ENCODE data around the gene ZSWIM7.

DNA sequence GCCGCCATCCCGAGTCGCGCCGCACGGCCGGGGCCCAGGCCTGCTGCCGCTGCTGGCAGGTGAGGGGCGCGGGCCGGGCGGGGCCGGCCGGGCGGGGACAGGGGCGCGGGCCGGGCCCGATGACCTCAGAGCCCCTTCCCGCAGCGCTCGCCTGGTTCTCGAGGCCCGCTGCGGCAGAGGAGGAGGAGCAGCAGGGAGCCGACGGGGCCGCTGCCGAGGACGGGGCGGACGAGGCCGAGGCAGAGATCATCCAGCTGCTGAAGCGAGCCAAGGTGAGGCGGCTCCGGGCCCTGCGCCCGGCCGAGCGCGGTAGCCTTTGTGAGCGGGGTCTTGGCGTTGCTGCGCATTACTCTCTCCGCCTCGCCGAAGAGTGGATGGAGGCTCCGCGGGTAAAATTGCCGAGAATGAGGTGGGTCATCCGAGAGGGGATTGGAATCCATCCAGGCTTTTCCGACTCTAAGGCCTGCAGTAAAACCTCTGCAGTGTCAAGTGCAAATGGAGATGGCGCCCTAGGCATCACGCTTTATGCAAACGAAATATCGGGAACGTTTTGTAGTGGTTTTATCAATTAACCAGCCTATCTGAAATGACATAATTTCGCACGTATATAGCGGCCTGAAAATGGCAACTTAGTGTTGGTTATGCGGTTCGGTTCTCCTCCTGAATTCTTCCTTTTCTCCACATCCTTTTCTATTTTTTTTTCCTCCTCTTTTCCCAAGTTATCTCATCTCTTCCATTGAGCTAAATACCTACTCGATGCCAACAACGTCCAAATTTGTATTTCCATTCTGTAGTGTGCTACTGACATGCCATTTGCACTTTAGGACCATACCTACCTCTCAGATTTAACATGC is 697 bp upstream of the ZSWIM7 start:
- no peak for TF ChIP-seq POLR2A (IDR thresholded peaks at IDR 0.05)
- TF ChIP-seq, protein P1, sequence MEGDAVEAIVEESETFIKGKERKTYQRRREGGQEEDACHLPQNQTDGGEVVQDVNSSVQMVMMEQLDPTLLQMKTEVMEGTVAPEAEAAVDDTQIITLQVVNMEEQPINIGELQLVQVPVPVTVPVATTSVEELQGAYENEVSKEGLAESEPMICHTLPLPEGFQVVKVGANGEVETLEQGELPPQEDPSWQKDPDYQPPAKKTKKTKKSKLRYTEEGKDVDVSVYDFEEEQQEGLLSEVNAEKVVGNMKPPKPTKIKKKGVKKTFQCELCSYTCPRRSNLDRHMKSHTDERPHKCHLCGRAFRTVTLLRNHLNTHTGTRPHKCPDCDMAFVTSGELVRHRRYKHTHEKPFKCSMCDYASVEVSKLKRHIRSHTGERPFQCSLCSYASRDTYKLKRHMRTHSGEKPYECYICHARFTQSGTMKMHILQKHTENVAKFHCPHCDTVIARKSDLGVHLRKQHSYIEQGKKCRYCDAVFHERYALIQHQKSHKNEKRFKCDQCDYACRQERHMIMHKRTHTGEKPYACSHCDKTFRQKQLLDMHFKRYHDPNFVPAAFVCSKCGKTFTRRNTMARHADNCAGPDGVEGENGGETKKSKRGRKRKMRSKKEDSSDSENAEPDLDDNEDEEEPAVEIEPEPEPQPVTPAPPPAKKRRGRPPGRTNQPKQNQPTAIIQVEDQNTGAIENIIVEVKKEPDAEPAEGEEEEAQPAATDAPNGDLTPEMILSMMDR (IDR thresholded peaks at IDR 0.05), result no peak
